H1 (cell line): ENCODE measurements around the gene THRB. TPM values are rescaled to one million over a fixed set of nuclear protein-coding genes. Genes with fewer than 3 reads are reported as not detected.

Experiments
- CTCF ChIA-PET: fragments of 300-600 bp; sonication (Branson Sonifier 250); formaldehyde crosslinking; loops from one replicate; lab custom pipeline; 2021; ENCODE audit not compliant: partially characterized antibody; lab: Charles Lee
- POLR2A ChIA-PET: fragments of 300-600 bp; sonication (Branson Sonifier 250); formaldehyde crosslinking; loops from one replicate; lab custom pipeline; 2021; ENCODE audit warnings: inconsistent platforms; ENCODE audit not compliant: partially characterized antibody; lab: Charles Lee
- DNase-seq, 2 experiments: peaks; one replicate each; pipeline versions ENCODE4 v3.0.0 to v3.0.0-alpha.2; 2010 to 2022; ENCODE audit warnings: low spot score in 2 of 2, low read depth in 1 of 2, mixed read lengths in 1 of 2
- FAIRE-seq: peaks from 2 replicates; lab custom pipeline; 2011; peaks lifted over from hg19 to GRCh38; lab: Jason Lieb, UNC
- H2AFZ ChIP-seq: 2 replicates; pipeline ENCODE4 v1.8.1; 2012; ENCODE audit warnings: low read length, inconsistent platforms
- H2AK5ac ChIP-seq: 2 replicates; pipeline ENCODE4 v1.6.1; 2013; ENCODE audit warnings: low read depth, low read length
- H2BK120ac ChIP-seq: replicated peaks from 2 replicates; pipeline ENCODE3; 2013; ENCODE audit warnings: low read depth, low read length, inconsistent platforms
- H2BK12ac ChIP-seq: 2 replicates; pipeline ENCODE4 v1.6.1; 2013; ENCODE audit warnings: low read depth, low read length
- H2BK15ac ChIP-seq: 2 replicates; pipeline ENCODE4 v1.6.1; 2013; ENCODE audit warnings: low read length
- H2BK20ac ChIP-seq: 2 replicates; pipeline ENCODE4 v1.6.1; 2013; ENCODE audit warnings: low read length
- H2BK5ac ChIP-seq: 2 replicates; pipeline ENCODE4 v1.6.1; 2013; ENCODE audit warnings: low read depth, low read length
- H3K14ac ChIP-seq: 2 replicates; pipeline ENCODE4 v1.6.1; 2013; ENCODE audit warnings: inconsistent platforms; ENCODE audit not compliant: insufficient read length
- H3K18ac ChIP-seq: 2 replicates; pipeline ENCODE4 v1.6.1; 2013; ENCODE audit warnings: low read length; ENCODE audit errors: extremely low read depth
- H3K23ac ChIP-seq: 2 replicates; pipeline ENCODE4 v1.6.1; 2013; ENCODE audit warnings: inconsistent platforms; ENCODE audit not compliant: insufficient read length
- H3K23me2 ChIP-seq: 2 replicates; pipeline ENCODE4 v1.6.1; 2013; ENCODE audit warnings: low read depth, low read length
- H3K27ac ChIP-seq: 2 replicates; pipeline ENCODE4 v1.6.1; 2011; ENCODE audit warnings: low read depth, low read length, inconsistent platforms
- H3K27me3 ChIP-seq, 4 experiments: replicated peaks in 1 of 4; 1 replicate in 1 of 4; 2 replicates in 3 of 4; pipeline versions ENCODE4 v1.6.1 to v1.8.1; 2011 to 2013; ENCODE audit warnings: low read length in 3 of 4, mild to moderate bottlenecking in 3 of 4, inconsistent platforms in 2 of 4, mixed read lengths in 2 of 4, moderate library complexity in 1 of 4; ENCODE audit not compliant: control insufficient read depth in 3 of 4, insufficient read depth in 3 of 4; ENCODE audit errors: extremely low read depth in 1 of 4
- H3K36me3 ChIP-seq, 4 experiments: 2 replicates each; pipeline versions ENCODE4 v1.6.1 to v1.8.1; 2011 to 2013; ENCODE audit warnings: mild to moderate bottlenecking in 4 of 4, low read length in 3 of 4, moderate library complexity in 2 of 4, control low read depth in 1 of 4, inconsistent platforms in 1 of 4; ENCODE audit not compliant: insufficient read depth in 4 of 4, control insufficient read depth in 2 of 4
- H3K4ac ChIP-seq: replicated peaks from 2 replicates; pipeline ENCODE3; 2013; ENCODE audit warnings: low read length, low read depth, mixed read lengths, inconsistent platforms; ENCODE audit not compliant: insufficient read length
- H3K4me1 ChIP-seq, 4 experiments: replicated peaks in 1 of 4; 1 replicate in 1 of 4; 2 replicates in 3 of 4; pipeline versions ENCODE4 v1.6.1 to v1.8.1; 2011 to 2013; ENCODE audit warnings: low read length in 3 of 4, inconsistent platforms in 2 of 4, mixed read lengths in 1 of 4; ENCODE audit not compliant: insufficient read depth in 4 of 4, control insufficient read depth in 3 of 4
- H3K4me2 ChIP-seq, 2 experiments: 2 replicates each; pipeline versions ENCODE4 v1.6.1 to v1.8.1; 2011 to 2013; ENCODE audit warnings: low read depth in 2 of 2, low read length in 2 of 2, control low read depth in 1 of 2, inconsistent platforms in 1 of 2, mild to moderate bottlenecking in 1 of 2; ENCODE audit not compliant: insufficient read depth in 1 of 2
- H3K4me3 ChIP-seq, 4 experiments: fragments of 200-600, 300-600 bp in 1 of 4; sonication (generic), shearing (Covaris generic), sonication (Bioruptor Twin) in 1 of 4; 2 replicates each; pipeline versions ENCODE4 v1.5.1 to v1.8.1; 2011 to 2016; ENCODE audit warnings: low read length in 4 of 4, low read depth in 3 of 4, control low read depth in 2 of 4, inconsistent platforms in 2 of 4, mild to moderate bottlenecking in 2 of 4, mixed read lengths in 1 of 4, moderate library complexity in 1 of 4; ENCODE audit not compliant: insufficient read depth in 2 of 4; ENCODE audit errors: extremely low read depth in 1 of 4
- H3K56ac ChIP-seq: replicated peaks from 2 replicates; pipeline ENCODE3; 2013; ENCODE audit warnings: low read depth, mild to moderate bottlenecking, mixed read lengths, low read length, inconsistent platforms; ENCODE audit not compliant: insufficient read length
- H3K79me1 ChIP-seq: 2 replicates; pipeline ENCODE4 v1.6.1; 2013; ENCODE audit warnings: low read depth, low read length, control low read depth
- H3K79me2 ChIP-seq, 2 experiments: 2 replicates each; pipeline versions ENCODE4 v1.6.1 to v1.8.1; 2012 to 2013; ENCODE audit warnings: low read length in 2 of 2, mild to moderate bottlenecking in 2 of 2, inconsistent platforms in 1 of 2; ENCODE audit not compliant: insufficient read depth in 2 of 2, control insufficient read depth in 1 of 2
- H3K9ac ChIP-seq, 4 experiments: replicated peaks in 1 of 4; 1 replicate in 1 of 4; 2 replicates in 3 of 4; pipeline versions ENCODE4 v1.6.1 to v1.8.1; 2011 to 2013; ENCODE audit warnings: low read depth in 3 of 4, low read length in 3 of 4, control low read depth in 2 of 4, mild to moderate bottlenecking in 2 of 4, moderate library complexity in 2 of 4, inconsistent platforms in 1 of 4; ENCODE audit errors: extremely low read depth in 1 of 4
- H3K9me3 ChIP-seq, 2 experiments: 2 replicates each; pipeline versions ENCODE4 v1.6.1 to v1.8.1; 2012 to 2013; ENCODE audit warnings: mild to moderate bottlenecking in 2 of 2, moderate library complexity in 2 of 2, control low read depth in 1 of 2, inconsistent platforms in 1 of 2, low read depth in 1 of 2, low read length in 1 of 2, mixed read lengths in 1 of 2; ENCODE audit not compliant: insufficient read depth in 2 of 2
- H4K20me1 ChIP-seq, 2 experiments: replicated peaks in 1 of 2; 2 replicates each; pipeline versions ENCODE3 to v1.8.1; 2011 to 2013; ENCODE audit warnings: inconsistent platforms in 2 of 2, low read length in 2 of 2, mild to moderate bottlenecking in 1 of 2; ENCODE audit not compliant: insufficient read depth in 2 of 2, control insufficient read depth in 1 of 2
- H4K5ac ChIP-seq: 2 replicates; pipeline ENCODE4 v1.6.1; 2013; ENCODE audit warnings: low read length, low read depth, mixed read lengths, inconsistent platforms; ENCODE audit not compliant: insufficient read length
- H4K8ac ChIP-seq: 2 replicates; pipeline ENCODE4 v1.8.0; 2013; ENCODE audit warnings: mild to moderate bottlenecking, moderate library complexity, low read length, inconsistent platforms; ENCODE audit not compliant: insufficient read depth; ENCODE audit errors: extremely low read depth
- H4K91ac ChIP-seq: replicated peaks from 2 replicates; pipeline ENCODE3; 2013; ENCODE audit warnings: low read length, mixed read lengths, inconsistent platforms; ENCODE audit not compliant: insufficient read length
- CBX8 ChIP-seq: fragments of 300-800, 300-1000 bp; sonication (generic); IDR thresholded peaks from 2 replicates; pipeline ENCODE4 v1.7.1; 2016; ENCODE audit warnings: low read depth, low read length, borderline replicate concordance
- CHD2 ChIP-seq: IDR thresholded peaks from 2 replicates; pipeline ENCODE4 v1.6.1; 2012; ENCODE audit warnings: low read length, improper control_type of control experiment
- JUND ChIP-seq: IDR thresholded peaks from 2 replicates; pipeline ENCODE4 v1.6.1; 2011; ENCODE audit warnings: mild to moderate bottlenecking, improper control_type of control experiment, low read length
- KDM1A ChIP-seq: fragments of 200-600, 300-600 bp; sonication (generic); IDR thresholded peaks from 2 replicates; pipeline ENCODE4 v1.7.1; 2016; ENCODE audit warnings: mild to moderate bottlenecking, low read length, borderline replicate concordance
- NANOG ChIP-seq: IDR thresholded peaks from 2 replicates; pipeline ENCODE4 v1.6.1; 2011; ENCODE audit warnings: low read length, low read depth, mild to moderate bottlenecking, inconsistent platforms; ENCODE audit not compliant: insufficient read depth, poor library complexity, severe bottlenecking
- SIN3A ChIP-seq, 2 experiments: IDR thresholded peaks in 1 of 2; conservative IDR thresholded peaks in 1 of 2; 2 replicates each; pipeline ENCODE4 v1.6.1; 2011 to 2012; ENCODE audit warnings: low read length in 2 of 2, improper control_type of control experiment in 1 of 2, low read depth in 1 of 2, mild to moderate bottlenecking in 1 of 2
- SP1 ChIP-seq: IDR thresholded peaks from 2 replicates; pipeline ENCODE4 v1.6.1; 2011; ENCODE audit warnings: low read depth, low read length
- WGBS, 2 experiments: shearing (Covaris generic) in 1 of 2; methylation state at CpG; one replicate each; pipeline versions ENCODE4 v1.1.6 to v1.1.7; 2013 to 2015; ENCODE audit warnings: low lambda C conversion rate in 2 of 2, mixed read lengths in 2 of 2, inconsistent platforms in 1 of 2, low coverage in 1 of 2, missing lambda C conversion rate in 1 of 2; ENCODE audit not compliant: insufficient replicate concordance in 2 of 2, insufficient coverage in 1 of 2, insufficient read length in 1 of 2; ENCODE audit errors: extremely low coverage in 1 of 2, missing lambda C conversion rate in 1 of 2; 5-methylcytosine and 5-hydroxymethylcytosine counted together
- polyA plus RNA-seq, 7 experiments: library from polyadenylated mRNA; depleted of rRNA in 3 of 7; stranded (reverse) in 5 of 7; unstranded in 2 of 7; fragments of >200 nt in 5 of 7; fragments of 200-250 nt in 2 of 7; gene quantifications; 1 replicate in 5 of 7; 2 replicates in 1 of 7; 4 replicates in 1 of 7; pipeline versions ENCODE4 v1.2.1 to v1.2.3, GENCODE V29; 2011 to 2013; ENCODE audit warnings: missing spikeins in 2 of 7, mixed read lengths in 2 of 7
- total RNA-seq: library from RNA; stranded (reverse); fragmentation: NEBNext Ultra II Directional; extraction: Animal tissue kit (Norgen Biotek cat#: 25700); gene quantifications from 2 replicates; pipeline ENCODE4 v1.2.1, GENCODE V29; 2021

The THRB gene
- total and polyA plus RNA-seq, 2 of the 8 experiments (the other 6 are each of a cell fraction or from before 2014, with no cell fraction given): 0.98 to 3.9 TPM

DNA sequence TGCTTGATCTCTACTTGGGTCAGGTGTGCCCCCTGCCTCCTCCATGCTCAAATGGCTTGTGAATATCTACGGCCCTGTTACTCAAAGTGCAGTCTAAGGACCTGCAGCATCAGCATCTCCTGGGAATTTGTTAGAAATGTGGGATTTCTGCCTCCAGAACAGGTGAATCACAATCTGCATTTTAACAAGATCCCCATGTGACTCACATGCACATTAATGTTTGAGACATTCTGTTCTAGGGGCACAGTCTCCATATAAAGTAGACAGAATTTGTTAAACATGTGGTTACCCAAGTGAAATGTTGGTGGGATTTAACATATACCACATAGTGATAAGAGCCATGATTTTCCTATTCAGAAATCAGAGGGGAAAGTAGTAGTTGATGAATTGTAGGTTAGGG, 293.3 kb downstream of the THRB start:
- Histone ChIP-seq H3K27me3 (no peaks in the 10 kb centered on the region), H3K4me3 (no peak overlapping the region), H4K20me1 (no peaks in the 10 kb centered on the region), H4K8ac (no peak overlapping the region), H3K9me3 (peaks cover 6 to 21% of the 10 kb centered on the region in 2 experiments; a peak in 2 of 4 replicates), H4K91ac (no peak overlapping the region), H2AFZ (no peak overlapping the region), H2BK15ac (no peak overlapping the region), H3K9ac (no peak overlapping the region), H2BK20ac (no peak overlapping the region), H2BK12ac (no peak overlapping the region), H4K5ac (no peak overlapping the region), H2AK5ac (no peak overlapping the region), H3K79me2 (no peaks in the 10 kb centered on the region), H3K79me1 (no peaks in the 10 kb centered on the region), H3K18ac (no peak overlapping the region), H3K27ac (no peak overlapping the region), H3K23me2 (no peaks in the 10 kb centered on the region), H3K56ac (no peak overlapping the region), H3K4me2 (no peak overlapping the region), H2BK5ac (no peak overlapping the region), H3K14ac (no peak overlapping the region), H3K4ac (no peak overlapping the region), H3K4me1 (no peaks in the 10 kb centered on the region), H3K23ac (no peak overlapping the region), H2BK120ac (no peak overlapping the region), H3K36me3 (no peaks in the 10 kb centered on the region)
- ChIA-PET POLR2A (no interaction called here), CTCF (interaction anchor here (3.4 kb wide), 1 partner anchor 16 kb away, joined by 14 read pairs; no protein-coding TSS in a partner anchor)
- 71% methylated on average over 1 of the region's 1 CpG; no CpG with 5 or more reads in 1 of the 2 experiments for WGBS, 2 experiments
- FAIRE-seq (no peak), DNase-seq (no peak)
- TF ChIP-seq CBX8: no peak
- TF ChIP-seq CHD2: no peak
- no peak for TF ChIP-seq SIN3A (conservative IDR thresholded peaks at IDR 0.05 in 1 of 2, IDR thresholded peaks at IDR 0.05 in 1 of 2; ENCODE audit: low read depth in 1 of 2, low read length in 2 of 2)
- no peak for TF ChIP-seq KDM1A
- TF ChIP-seq SP1: no peak
- TF ChIP-seq NANOG: no peak
- TF ChIP-seq JUND: no peak
